Epithelial cell of proximal tubule (primary cell): ENCODE data around the gene SMPD3. TPM values are rescaled to one million over a fixed set of nuclear protein-coding genes. Genes with fewer than 3 reads are reported as not detected.
"Not testable (repeated sequence)": the region's sequence is repeated elsewhere in the genome, so short reads cannot be mapped to it uniquely, and the experiment has no call there.

ENCODE experiments used
- DNase-seq: peaks from one replicate; pipeline ENCODE4 v3.0.0-alpha.2; 2011; ENCODE audit warnings: low read depth
- H3K4me3 ChIP-seq: 2 replicates; pipeline ENCODE4 v1.5.1; 2011; ENCODE audit warnings: low read depth, mild to moderate bottlenecking, low read length
- CTCF ChIP-seq: conservative IDR thresholded peaks from 2 replicates; pipeline ENCODE4 v1.5.1; 2012; ENCODE audit warnings: low read depth, mild to moderate bottlenecking, low read length
- total RNA-seq: library from RNA; depleted of rRNA; stranded (reverse); fragments of >200 nt; gene quantifications from 2 replicates; pipeline ENCODE4 v1.2.3, GENCODE V29; 2015

Gene SMPD3
- total RNA-seq: 0.07 TPM in 1 of 2 replicates, not detected in the other

- no peak for TF ChIP-seq CTCF
- peak within 1 kb of the TSS; percentile 62 for H3K4me3 ChIP-seq
- DNase-seq: peak; percentile 74
These were observed at the start of gene SMPD3 for GRCh38 chr16:68448360-68448970. SMPD3 (minus strand) TSS chr16:68448508; CDS start chr16:68372181, 76,327 bp downstream.

GRCh38 chr16:68496689-68497088, 48.4 kb upstream of the SMPD3 start:
- H3K4me3 ChIP-seq: no peak overlapping the region
- DNase-seq: no peak
- TF ChIP-seq CTCF: no peak

- DNase-seq, H3K4me3 ChIP-seq: not testable (repeated sequence)
These were observed 46.0 kb upstream of the SMPD3 start for GRCh38 chr16:68494261-68494660.

- DNase-seq: no peak
- no peak for TF ChIP-seq CTCF
- no peak overlapping the region for H3K4me3 ChIP-seq
These were observed 45.2 kb upstream of the SMPD3 start for GRCh38 chr16:68493412-68494070.

- DNase-seq: no peak
- TF ChIP-seq CTCF: no peak
- no peak overlapping the region for H3K4me3 ChIP-seq
These were observed 44.5 kb upstream of the SMPD3 start for GRCh38 chr16:68492543-68493411.

- no peak for DNase-seq
- H3K4me3 ChIP-seq: no peak overlapping the region
- TF ChIP-seq CTCF: no peak
These were observed 43.8 kb upstream of the SMPD3 start for GRCh38 chr16:68492151-68492542.

- no peak for DNase-seq
- no peak for TF ChIP-seq CTCF
- no peak overlapping the region for H3K4me3 ChIP-seq
These were observed 43.3 kb upstream of the SMPD3 start for GRCh38 chr16:68491576-68491950.
